ENCODE results near the gene GJD4.

GJD4 gene

DNA sequence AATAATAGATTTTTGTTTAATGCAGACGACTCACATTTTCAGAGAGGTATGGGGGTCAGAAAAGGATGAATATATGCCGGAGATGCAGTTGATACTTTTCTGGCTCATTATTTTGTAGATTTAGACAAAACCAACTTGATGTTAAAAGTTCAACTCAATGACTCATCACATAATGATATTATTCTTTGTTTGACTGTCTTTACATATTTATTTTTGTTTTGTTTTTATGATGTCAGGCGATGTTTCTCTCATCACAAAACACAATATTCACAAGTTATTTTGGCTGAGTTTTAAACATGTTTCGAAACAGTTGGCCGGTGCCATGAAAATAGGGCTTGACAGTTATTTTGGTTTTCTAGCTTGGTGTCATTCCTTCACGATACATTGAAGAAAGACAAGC, 1.3 kb downstream of the GJD4 start:
- DNase-seq (ENCODE audit: low spot score): no peak

DNA sequence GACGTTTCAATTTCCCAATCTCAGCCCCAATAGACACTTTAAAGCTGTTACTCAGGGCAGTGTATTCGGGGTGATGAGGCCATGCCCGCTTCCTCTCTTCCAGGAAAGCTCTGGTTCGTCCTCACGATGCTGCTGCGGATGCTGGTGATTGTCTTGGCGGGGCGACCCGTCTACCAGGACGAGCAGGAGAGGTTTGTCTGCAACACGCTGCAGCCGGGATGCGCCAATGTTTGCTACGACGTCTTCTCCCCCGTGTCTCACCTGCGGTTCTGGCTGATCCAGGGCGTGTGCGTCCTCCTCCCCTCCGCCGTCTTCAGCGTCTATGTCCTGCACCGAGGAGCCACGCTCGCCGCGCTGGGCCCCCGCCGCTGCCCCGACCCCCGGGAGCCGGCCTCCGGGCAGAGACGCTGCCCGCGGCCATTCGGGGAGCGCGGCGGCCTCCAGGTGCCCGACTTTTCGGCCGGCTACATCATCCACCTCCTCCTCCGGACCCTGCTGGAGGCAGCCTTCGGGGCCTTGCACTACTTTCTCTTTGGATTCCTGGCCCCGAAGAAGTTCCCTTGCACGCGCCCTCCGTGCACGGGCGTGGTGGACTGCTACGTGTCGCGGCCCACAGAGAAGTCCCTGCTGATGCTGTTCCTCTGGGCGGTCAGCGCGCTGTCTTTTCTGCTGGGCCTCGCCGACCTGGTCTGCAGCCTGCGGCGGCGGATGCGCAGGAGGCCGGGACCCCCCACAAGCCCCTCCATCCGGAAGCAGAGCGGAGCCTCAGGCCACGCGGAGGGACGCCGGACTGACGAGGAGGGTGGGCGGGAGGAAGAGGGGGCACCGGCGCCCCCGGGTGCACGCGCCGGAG, 2.6 kb downstream of the GJD4 start:
- peak; percentile 37 for DNase-seq (ENCODE audit: low spot score)
- TF ChIP-seq, protein P1, sequence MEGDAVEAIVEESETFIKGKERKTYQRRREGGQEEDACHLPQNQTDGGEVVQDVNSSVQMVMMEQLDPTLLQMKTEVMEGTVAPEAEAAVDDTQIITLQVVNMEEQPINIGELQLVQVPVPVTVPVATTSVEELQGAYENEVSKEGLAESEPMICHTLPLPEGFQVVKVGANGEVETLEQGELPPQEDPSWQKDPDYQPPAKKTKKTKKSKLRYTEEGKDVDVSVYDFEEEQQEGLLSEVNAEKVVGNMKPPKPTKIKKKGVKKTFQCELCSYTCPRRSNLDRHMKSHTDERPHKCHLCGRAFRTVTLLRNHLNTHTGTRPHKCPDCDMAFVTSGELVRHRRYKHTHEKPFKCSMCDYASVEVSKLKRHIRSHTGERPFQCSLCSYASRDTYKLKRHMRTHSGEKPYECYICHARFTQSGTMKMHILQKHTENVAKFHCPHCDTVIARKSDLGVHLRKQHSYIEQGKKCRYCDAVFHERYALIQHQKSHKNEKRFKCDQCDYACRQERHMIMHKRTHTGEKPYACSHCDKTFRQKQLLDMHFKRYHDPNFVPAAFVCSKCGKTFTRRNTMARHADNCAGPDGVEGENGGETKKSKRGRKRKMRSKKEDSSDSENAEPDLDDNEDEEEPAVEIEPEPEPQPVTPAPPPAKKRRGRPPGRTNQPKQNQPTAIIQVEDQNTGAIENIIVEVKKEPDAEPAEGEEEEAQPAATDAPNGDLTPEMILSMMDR (IDR thresholded peaks at IDR 0.05; ENCODE audit: extremely low read depth, missing control alignments): no peak

More for the DNA sequence above, 1.3 kb downstream of the GJD4 start:
- TF ChIP-seq, protein P1 (IDR thresholded peaks at IDR 0.05; ENCODE audit: extremely low read depth, missing control alignments): no peak

DNA sequence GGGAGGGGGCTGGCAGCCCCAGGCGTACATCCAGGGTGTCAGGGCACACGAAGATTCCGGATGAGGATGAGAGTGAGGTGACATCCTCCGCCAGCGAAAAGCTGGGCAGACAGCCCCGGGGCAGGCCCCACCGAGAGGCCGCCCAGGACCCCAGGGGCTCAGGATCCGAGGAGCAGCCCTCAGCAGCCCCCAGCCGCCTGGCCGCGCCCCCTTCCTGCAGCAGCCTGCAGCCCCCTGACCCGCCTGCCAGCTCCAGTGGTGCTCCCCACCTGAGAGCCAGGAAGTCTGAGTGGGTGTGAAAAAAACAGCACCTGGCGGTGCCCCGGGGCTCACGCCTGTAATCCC, 3.2 kb downstream of the GJD4 start:
- TF ChIP-seq, protein P1 (IDR thresholded peaks at IDR 0.05; ENCODE audit: extremely low read depth, missing control alignments): no peak
- no peak for DNase-seq (ENCODE audit: low spot score)

DNA sequence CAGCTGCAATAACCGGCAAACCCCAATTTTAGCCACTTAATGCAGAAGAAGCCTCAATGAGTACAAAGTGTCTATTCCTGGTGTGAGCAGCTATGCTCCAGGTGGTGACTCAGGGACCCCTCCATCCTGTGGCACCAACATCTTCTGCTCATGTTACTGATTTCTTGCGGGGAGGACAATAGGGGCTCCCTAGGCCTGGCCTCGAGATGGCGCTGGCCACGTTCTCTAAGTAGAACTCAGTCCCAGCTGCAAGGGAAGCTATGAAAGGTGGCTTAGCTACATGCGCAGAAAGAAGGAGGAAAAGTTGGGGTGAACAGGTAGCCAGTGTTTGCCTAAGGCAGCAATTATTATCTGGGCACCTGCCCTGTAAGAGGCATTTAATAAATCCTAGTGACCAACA, 6.6 kb downstream of the GJD4 start:
- no peak for DNase-seq (ENCODE audit: low spot score)

DNA sequence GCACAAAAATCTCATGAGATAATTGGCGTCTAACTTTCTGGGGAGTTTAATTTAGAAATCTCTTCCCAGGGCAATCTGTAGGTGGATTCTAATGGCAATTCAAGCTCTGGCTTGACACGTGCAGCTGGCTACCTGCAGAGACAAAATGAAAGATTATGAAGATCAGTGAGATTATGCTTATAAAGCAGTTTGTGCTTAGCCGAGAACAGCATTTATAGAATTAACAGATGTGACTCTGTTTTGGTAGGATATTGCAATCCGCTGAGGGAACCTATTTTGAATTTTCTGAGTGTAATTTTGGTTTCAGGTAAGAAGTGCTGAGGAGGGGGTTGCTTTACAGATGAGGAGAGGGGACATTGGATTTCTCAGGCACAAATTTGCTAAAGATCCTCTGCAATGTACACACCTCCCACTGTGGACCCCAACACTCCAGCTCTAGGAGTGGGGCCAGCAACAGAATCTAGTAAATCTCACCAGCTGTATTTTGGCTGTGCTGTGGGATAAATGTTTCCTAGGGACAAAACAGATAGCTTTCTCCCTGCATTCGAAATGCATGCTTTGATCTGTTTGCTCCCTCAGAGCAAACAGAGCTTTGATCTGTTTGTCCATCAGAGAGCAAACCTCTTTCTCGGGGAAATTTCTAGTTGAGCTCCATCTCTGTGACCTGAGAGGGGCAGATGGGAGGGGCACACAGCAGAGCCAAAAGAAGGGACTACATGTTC, 7.4 kb downstream of the GJD4 start:
- no peak for DNase-seq (ENCODE audit: low spot score)
- TF ChIP-seq, protein P1 (IDR thresholded peaks at IDR 0.05; ENCODE audit: extremely low read depth, missing control alignments): no peak

More for the DNA sequence above, 6.6 kb downstream of the GJD4 start:
- TF ChIP-seq, protein P1 (IDR thresholded peaks at IDR 0.05; ENCODE audit: extremely low read depth, missing control alignments): no peak

DNA sequence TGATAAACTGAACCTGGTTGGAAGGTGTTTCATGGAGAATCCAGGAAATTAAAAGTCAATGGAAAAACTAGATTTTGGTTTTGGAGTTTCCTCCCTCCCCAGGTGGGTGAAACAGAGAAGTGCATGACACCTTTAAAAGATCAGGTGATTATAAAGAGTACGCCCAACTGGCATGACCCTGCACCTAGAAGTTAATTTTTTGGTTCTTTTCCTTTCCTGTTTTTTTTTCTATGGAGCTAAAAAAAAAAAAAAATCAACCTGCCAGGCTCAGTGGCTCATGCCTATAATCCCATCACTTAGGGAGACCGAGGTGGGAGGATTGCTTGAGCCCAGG, 7.9 kb downstream of the GJD4 start:
- no peak for DNase-seq (ENCODE audit: low spot score)
- TF ChIP-seq, protein P1 (IDR thresholded peaks at IDR 0.05; ENCODE audit: extremely low read depth, missing control alignments): no peak

DNA sequence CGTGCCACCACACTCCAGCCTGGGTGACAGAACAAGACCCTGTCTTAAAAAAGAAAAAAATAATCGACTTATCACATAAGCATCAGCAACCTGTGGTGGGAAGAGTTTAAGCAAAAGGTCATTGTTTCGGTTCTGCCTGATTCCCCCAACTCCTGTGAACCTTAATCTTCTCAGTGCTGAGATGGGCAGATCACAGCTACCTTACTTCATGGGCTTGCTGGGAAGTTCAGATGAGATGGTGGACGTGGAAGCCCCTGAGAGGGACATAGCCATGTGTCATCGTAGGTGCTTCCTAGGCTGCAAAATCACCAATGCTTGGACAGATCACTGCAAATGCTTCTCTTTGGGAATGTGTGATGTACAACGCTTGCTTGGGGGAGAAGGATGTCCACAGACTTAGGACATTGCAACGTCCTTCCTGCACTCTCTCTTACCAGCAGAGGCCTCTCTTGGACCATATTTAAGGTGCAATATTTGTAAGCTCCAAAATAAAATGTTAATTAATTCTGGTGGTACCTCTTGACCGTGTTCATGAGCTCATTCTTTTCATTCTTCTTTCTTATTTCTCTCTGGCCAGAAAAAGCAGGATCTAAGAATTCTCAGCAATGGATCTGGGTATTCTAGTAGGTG, 8.6 kb downstream of the GJD4 start:
- TF ChIP-seq, protein P1 (IDR thresholded peaks at IDR 0.05; ENCODE audit: extremely low read depth, missing control alignments): no peak
- DNase-seq (ENCODE audit: low spot score): no peak
